GM12891 (cell line): ENCODE results near the gene NUCB2.

Experiments
- POLR2A ChIP-seq: IDR thresholded peaks from 2 replicates; pipeline ENCODE4 v1.6.1; 2011; ENCODE audit warnings: low read depth, low read length, control low read depth
- POLR2AphosphoS5 ChIP-seq: IDR thresholded peaks from 2 replicates; pipeline ENCODE4 v1.6.1; 2011; ENCODE audit warnings: low read depth, low read length, control low read depth

DNA sequence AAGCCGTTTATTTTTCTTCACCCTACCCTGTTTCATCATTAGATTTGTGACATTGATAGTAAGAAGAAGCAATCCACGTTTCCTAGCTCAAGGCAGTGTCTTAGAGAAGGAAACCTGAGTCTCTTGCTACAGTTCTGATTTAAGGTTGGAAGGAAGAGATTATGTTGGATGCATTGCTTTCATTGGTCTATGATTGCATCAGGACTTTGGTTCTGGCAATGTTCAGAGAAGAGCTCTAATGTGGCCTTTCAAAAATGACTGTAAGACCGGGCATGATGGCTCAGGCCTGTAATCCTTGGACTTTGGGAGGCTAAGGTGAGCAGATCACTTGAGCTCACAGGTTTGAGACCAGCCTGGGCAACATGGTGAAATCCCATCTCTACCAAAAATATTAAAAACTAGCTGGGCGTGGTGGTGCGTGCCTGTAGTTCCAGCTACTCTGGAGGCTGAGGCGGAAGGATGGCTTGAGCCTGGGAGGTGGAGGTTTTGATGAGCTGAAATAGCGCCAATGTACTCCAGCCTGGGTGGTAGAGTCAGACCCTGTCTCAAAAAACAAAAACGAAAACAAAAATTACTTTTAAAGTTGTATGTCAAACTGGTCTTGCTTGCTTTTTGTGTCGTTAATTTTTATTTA is 4.1 kb downstream of the NUCB2 start:
- TF ChIP-seq POLR2A: no peak
- TF ChIP-seq POLR2AphosphoS5: no peak
